ENCODE results near the gene C11orf52.

The C11orf52 gene

DNA sequence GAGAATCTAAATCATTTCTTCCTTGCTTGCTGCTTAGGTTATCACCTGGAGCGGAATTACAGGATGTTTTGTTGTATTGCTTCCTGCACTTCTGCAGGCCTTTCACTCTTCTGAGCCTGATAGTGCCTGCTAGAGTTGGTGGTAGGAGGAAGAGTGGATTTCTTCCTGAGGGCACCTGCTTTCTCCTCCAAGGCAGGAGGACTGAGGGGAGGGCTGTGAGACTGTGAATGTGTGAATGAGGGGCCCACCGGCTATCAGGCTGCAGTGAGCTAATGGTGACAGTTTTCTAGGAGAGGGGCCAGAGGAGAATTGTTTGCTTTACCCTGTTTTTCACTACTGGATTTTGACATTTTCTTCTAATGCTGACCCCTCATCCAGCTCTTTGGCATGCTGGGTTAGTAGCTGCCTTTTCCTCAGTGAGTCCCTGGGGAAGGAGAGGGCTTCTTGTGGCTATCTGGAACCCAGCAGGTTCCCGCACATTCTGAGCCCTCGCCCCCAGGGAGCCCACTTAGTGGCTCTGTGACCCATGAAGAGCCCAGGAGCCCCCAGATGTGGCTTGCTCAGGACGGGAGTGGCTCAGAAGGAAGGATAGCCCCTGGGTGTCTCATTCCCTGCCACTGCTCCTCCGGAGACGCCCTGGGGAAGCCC is 57.5 kb downstream of the C11orf52 start:
- DNase-seq (ENCODE audit: low spot score) = no peak

All from HuH-7.5 (cell line).